IMR-90 (cell line): Measurements from ENCODE around the gene PDE11A. TPM values are rescaled to one million over a fixed set of nuclear protein-coding genes. Genes with fewer than 3 reads are reported as not detected.
A peak's percentile ranks its signal among the peaks of the same experiment; 100 is the strongest.

ENCODE experiments used
- ATAC-seq: fragments of 200-7000 bp; cut with Tn5 transposase; 2 replicates; pipeline ENCODE4 v1.9.1; 2020; ENCODE audit warnings: low read depth, mild to moderate bottlenecking, moderate library complexity
- BruUV-seq: library from RNA; stranded (reverse); fragments of 400-500 nt; replicated peaks from 2 replicates; lab custom pipeline; 2021; lab: Mats Ljungman, UMichigan
- CTCF ChIA-PET: fragments of 300-600 bp; formaldehyde crosslinking; extraction: SDS; loops from one replicate; lab custom pipeline; 2021; ENCODE audit warnings: antibody characterized with exemption; lab: Yijun Ruan, JAX
- POLR2A ChIA-PET: fragments of 300-600 bp; sonication (Branson Sonifier 250); formaldehyde crosslinking; loops from one replicate; lab custom pipeline; 2022; ENCODE audit warnings: antibody characterized with exemption; ENCODE audit not compliant: unreplicated experiment; lab: Charles Lee
- DNase-seq: peaks from one replicate; pipeline ENCODE4 v3.0.0; 2013
- H2AFZ ChIP-seq: replicated peaks from 2 replicates; pipeline ENCODE3; 2013; ENCODE audit warnings: low read length, mild to moderate bottlenecking; ENCODE audit not compliant: poor library complexity
- H2AK5ac ChIP-seq: 2 replicates; pipeline ENCODE4 v1.6.1; 2013; ENCODE audit warnings: low read depth, low read length, inconsistent platforms
- H2AK9ac ChIP-seq: replicated peaks from 2 replicates; pipeline ENCODE3; 2013; ENCODE audit warnings: mild to moderate bottlenecking, low read depth, low read length, moderate library complexity; ENCODE audit not compliant: poor library complexity
- H2BK120ac ChIP-seq: 2 replicates; pipeline ENCODE4 v1.6.1; 2013; ENCODE audit warnings: low read depth, low read length, inconsistent platforms
- H2BK15ac ChIP-seq: 3 replicates; pipeline ENCODE4 v1.6.1; 2013; ENCODE audit warnings: low read depth, low read length, inconsistent platforms
- H2BK20ac ChIP-seq: 2 replicates; pipeline ENCODE4 v1.6.1; 2013; ENCODE audit warnings: low read depth, mild to moderate bottlenecking, inconsistent platforms, low read length, moderate library complexity
- H2BK5ac ChIP-seq: 2 replicates; pipeline ENCODE4 v1.6.1; 2013; ENCODE audit warnings: mild to moderate bottlenecking, low read depth, low read length, inconsistent platforms; ENCODE audit not compliant: poor library complexity, severe bottlenecking
- H3K14ac ChIP-seq: replicated peaks from 2 replicates; pipeline ENCODE4 v1.6.1; 2013; ENCODE audit warnings: low read depth, low read length, inconsistent platforms
- H3K18ac ChIP-seq: 2 replicates; pipeline ENCODE4 v1.6.1; 2013; ENCODE audit warnings: low read depth, low read length, control low read depth
- H3K23ac ChIP-seq: 2 replicates; pipeline ENCODE4 v1.6.1; 2013; ENCODE audit warnings: low read depth, low read length, inconsistent platforms
- H3K27ac ChIP-seq: 2 replicates; pipeline ENCODE4 v1.5.1; 2013; ENCODE audit warnings: mild to moderate bottlenecking, control low read depth, low read length; ENCODE audit not compliant: insufficient read depth
- H3K27me3 ChIP-seq: 2 replicates; pipeline ENCODE4 v1.6.1; 2013; ENCODE audit warnings: low read length; ENCODE audit not compliant: control insufficient read depth, insufficient read depth
- H3K36me3 ChIP-seq: 2 replicates; pipeline ENCODE4 v1.6.1; 2013; ENCODE audit warnings: low read length, mixed read lengths; ENCODE audit not compliant: control insufficient read depth, insufficient read depth
- H3K4ac ChIP-seq: 2 replicates; pipeline ENCODE4 v1.6.1; 2013; ENCODE audit warnings: low read depth, low read length, inconsistent platforms
- H3K4me1 ChIP-seq: 2 replicates; pipeline ENCODE4 v1.6.1; 2013; ENCODE audit warnings: low read length, mixed read lengths; ENCODE audit not compliant: control insufficient read depth, insufficient read depth
- H3K4me2 ChIP-seq: 2 replicates; pipeline ENCODE4 v1.6.1; 2013; ENCODE audit warnings: low read depth, mild to moderate bottlenecking, control low read depth, low read length, moderate library complexity
- H3K4me3 ChIP-seq: 2 replicates; pipeline ENCODE4 v1.5.1; 2013; ENCODE audit warnings: low read depth, mild to moderate bottlenecking, control low read depth, low read length, moderate library complexity; ENCODE audit not compliant: insufficient read depth
- H3K56ac ChIP-seq: 2 replicates; pipeline ENCODE4 v1.6.1; 2013; ENCODE audit warnings: low read length, inconsistent platforms; ENCODE audit not compliant: insufficient read depth; ENCODE audit errors: extremely low read depth
- H3K79me1 ChIP-seq, 2 experiments: 2 replicates each; pipeline ENCODE4 v1.6.1; 2013; ENCODE audit warnings: low read length in 2 of 2, inconsistent platforms in 1 of 2, low read depth in 1 of 2
- H3K9ac ChIP-seq: 2 replicates; pipeline ENCODE4 v1.6.1; 2013; ENCODE audit warnings: low read depth, low read length, control low read depth
- H3K9me1 ChIP-seq: 2 replicates; pipeline ENCODE4 v1.6.1; 2013; ENCODE audit warnings: low read length, inconsistent platforms; ENCODE audit not compliant: insufficient read depth
- H3K9me3 ChIP-seq: 2 replicates; pipeline ENCODE4 v1.6.1; 2013; ENCODE audit warnings: low read length; ENCODE audit not compliant: control insufficient read depth, insufficient read depth
- H4K20me1 ChIP-seq: 2 replicates; pipeline ENCODE4 v1.6.1; 2013; ENCODE audit warnings: low read length, inconsistent platforms; ENCODE audit not compliant: insufficient read depth
- H4K5ac ChIP-seq: 2 replicates; pipeline ENCODE4 v1.6.1; 2013; ENCODE audit warnings: mild to moderate bottlenecking, low read depth, low read length, control low read depth
- H4K8ac ChIP-seq, 2 experiments: 2 replicates each; pipeline ENCODE4 v1.6.1; 2013; ENCODE audit warnings: low read depth in 2 of 2, low read length in 2 of 2, control low read depth in 1 of 2, inconsistent platforms in 1 of 2
- H4K91ac ChIP-seq: 2 replicates; pipeline ENCODE4 v1.6.1; 2013; ENCODE audit warnings: low read depth, low read length, inconsistent platforms; ENCODE audit not compliant: insufficient read depth
- BHLHE40 ChIP-seq: fragments of 150-350 bp; IDR thresholded peaks from 2 replicates; pipeline ENCODE4 v1.6.1; 2016; ENCODE audit warnings: mild to moderate bottlenecking, low read depth, low read length
- CTCF ChIP-seq: conservative IDR thresholded peaks from 2 replicates; pipeline ENCODE4 v1.5.1; 2012; ENCODE audit warnings: mild to moderate bottlenecking, low read depth, low read length, improper control_type of control experiment
- FOS ChIP-seq: fragments of 150-350 bp; IDR thresholded peaks from 2 replicates; pipeline ENCODE4 v1.6.1; 2016; ENCODE audit warnings: low read depth, low read length
- MAFK ChIP-seq: IDR thresholded peaks from 2 replicates; pipeline ENCODE4 v1.6.1; 2012; ENCODE audit warnings: low read depth, low read length, improper control_type of control experiment
- MAZ ChIP-seq: IDR thresholded peaks from 2 replicates; pipeline ENCODE4 v1.6.1; 2012; ENCODE audit warnings: low read depth, mild to moderate bottlenecking, low read length, improper control_type of control experiment, moderate library complexity, borderline replicate concordance
- NFE2L2 ChIP-seq: fragments of 150-350 bp; IDR thresholded peaks from 2 replicates; pipeline ENCODE4 v1.6.1; 2016; ENCODE audit warnings: low read depth, mild to moderate bottlenecking, low read length
- POLR2A ChIP-seq: IDR thresholded peaks from 2 replicates; pipeline ENCODE4 v1.6.1; 2012; ENCODE audit warnings: mild to moderate bottlenecking, low read depth, low read length
- RCOR1 ChIP-seq: IDR thresholded peaks from 2 replicates; pipeline ENCODE4 v1.6.1; 2012; ENCODE audit warnings: mild to moderate bottlenecking, low read length, improper control_type of control experiment; ENCODE audit not compliant: insufficient replicate concordance
- RFX5 ChIP-seq: IDR thresholded peaks from 2 replicates; pipeline ENCODE4 v1.8.0; 2012; ENCODE audit warnings: low read depth, mild to moderate bottlenecking, low read length, moderate library complexity
- SMC3 ChIP-seq: fragments of 150-350 bp; IDR thresholded peaks from 2 replicates; pipeline ENCODE4 v1.6.1; 2016; ENCODE audit warnings: low read depth, mild to moderate bottlenecking, antibody characterized with exemption, low read length, moderate library complexity
- USF2 ChIP-seq: fragments of 150-350 bp; IDR thresholded peaks from 2 replicates; pipeline ENCODE4 v1.6.1; 2017; ENCODE audit warnings: mild to moderate bottlenecking, antibody characterized with exemption, low read length, low read depth
- WGBS, 2 experiments: methylation state at CpG; one replicate each; pipeline versions ENCODE4 v1.1.5 to v1.1.7; 2013; ENCODE audit warnings: missing lambda C conversion rate in 2 of 2; ENCODE audit not compliant: insufficient read length in 1 of 2; ENCODE audit errors: extremely low coverage in 2 of 2; 5-methylcytosine and 5-hydroxymethylcytosine counted together
- dilution Hi-C: fragments of 300-500 bp; cut with HindIII; formaldehyde crosslinking; loops from one replicate; pipeline ENCODE4 v1.14.3; 2018; ENCODE audit warnings: low sequenced_read_pairs; ENCODE audit not compliant: unreplicated experiment
- in situ Hi-C: fragments of 300-500 bp; cut with MboI; formaldehyde crosslinking; loops from 3 replicates; pipeline ENCODE4 v1.14.3; 2019; ENCODE audit warnings: low sequenced_read_pairs, inconsistent platforms, mixed read lengths
- intact Hi-C: fragments of 100-400 bp; cut with micrococcal nuclease; formaldehyde crosslinking; loops from 2 replicates; pipeline ENCODE4 v1.10.0; 2022
- polyA plus RNA-seq, 3 experiments: library from polyadenylated mRNA; depleted of rRNA; stranded (reverse); fragments of >200 nt; gene quantifications; 2 replicates each; pipeline ENCODE4 v1.2.3, GENCODE V29; 2012; ENCODE audit warnings: low replicate concordance in 1 of 3
- total RNA-seq: library from RNA; depleted of rRNA; stranded (reverse); fragments of >200 nt; gene quantifications from 2 replicates; pipeline ENCODE4 v1.2.3, GENCODE V29; 2012
- TF ChIP-seq, protein P1 (sequence below): fragments of 150-350 bp; IDR thresholded peaks from 2 replicates; pipeline ENCODE4 v1.6.1; 2016; ENCODE audit warnings: low read depth, mild to moderate bottlenecking, low read length, moderate library complexity, borderline replicate concordance

Gene PDE11A
- total and polyA plus RNA-seq, 2 of the 4 experiments (the other 2 are of a cell fraction): 0.21 to 0.72 TPM

GRCh38 chr2:177783835-177784744 lies 288.5 kb downstream of the PDE11A start:
- Histone ChIP-seq H3K9me3 (no peaks in the 10 kb centered on the region), H2AFZ (no peak overlapping the region), H3K56ac (no peak overlapping the region), H3K27me3 (no peaks in the 10 kb centered on the region), H2BK15ac (no peak overlapping the region), H4K20me1 (no peaks in the 10 kb centered on the region), H3K4me1 (no peaks in the 10 kb centered on the region), H3K27ac (no peak overlapping the region), H4K5ac (no peak overlapping the region), H2BK120ac (no peak overlapping the region), H2AK5ac (no peak overlapping the region), H3K4ac (no peak overlapping the region), H3K9me1 (no peaks in the 10 kb centered on the region), H3K14ac (no peak overlapping the region), H3K9ac (no peak overlapping the region), H3K79me1 (no peaks in the 10 kb centered on the region), H4K8ac (no peak overlapping the region), H3K36me3 (no peaks in the 10 kb centered on the region), H2BK5ac (no peak overlapping the region), H3K4me3 (no peak overlapping the region), H4K91ac (no peak overlapping the region), H2AK9ac (no peak overlapping the region), H3K23ac (no peak overlapping the region), H3K4me2 (peak overlapping the region; percentile 22; the same call in 1 of the 2 replicates), H3K18ac (no peak overlapping the region), H2BK20ac (no peak overlapping the region)
- no TSS peak for BruUV-seq
- dilution Hi-C loops: no loop called here
- POLR2A ChIA-PET: no interaction called here
- peak; percentile 51 for ATAC-seq
- DNase-seq: peak; percentile 51
- TF ChIP-seq MAFK: no peak
- TF ChIP-seq CTCF: no peak
- no peak for TF ChIP-seq RFX5
- no peak for TF ChIP-seq RCOR1
- TF ChIP-seq POLR2A: no peak
- no peak for TF ChIP-seq USF2
- TF ChIP-seq FOS: no peak
- no peak for TF ChIP-seq SMC3
- no peak for TF ChIP-seq NFE2L2
- TF ChIP-seq, protein P1, sequence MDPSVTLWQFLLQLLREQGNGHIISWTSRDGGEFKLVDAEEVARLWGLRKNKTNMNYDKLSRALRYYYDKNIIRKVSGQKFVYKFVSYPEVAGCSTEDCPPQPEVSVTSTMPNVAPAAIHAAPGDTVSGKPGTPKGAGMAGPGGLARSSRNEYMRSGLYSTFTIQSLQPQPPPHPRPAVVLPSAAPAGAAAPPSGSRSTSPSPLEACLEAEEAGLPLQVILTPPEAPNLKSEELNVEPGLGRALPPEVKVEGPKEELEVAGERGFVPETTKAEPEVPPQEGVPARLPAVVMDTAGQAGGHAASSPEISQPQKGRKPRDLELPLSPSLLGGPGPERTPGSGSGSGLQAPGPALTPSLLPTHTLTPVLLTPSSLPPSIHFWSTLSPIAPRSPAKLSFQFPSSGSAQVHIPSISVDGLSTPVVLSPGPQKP: no peak
- TF ChIP-seq MAZ: no peak
- TF ChIP-seq BHLHE40: no peak
- CTCF ChIA-PET: interaction anchor here (0.6 to 1.0 kb wide), 2 partner anchors 12 to 635 kb away, joined by 3 read pairs; no protein-coding TSS in a partner anchor
- intact Hi-C loops: no loop called here
- no CpG with 5 or more reads among the region's 2 CpGs for WGBS, 2 experiments
- in situ Hi-C loops: no loop called here
